Neural cell (in vitro differentiated cells): ENCODE data around the gene ADAMTS6. TPM values are rescaled to one million over a fixed set of nuclear protein-coding genes. Genes with fewer than 3 reads are reported as not detected.

Experiments
- H2AFZ ChIP-seq: fragments of 200-600, 300-800 bp; sonication (generic), shearing (Covaris generic); 2 replicates; pipeline ENCODE4 v1.6.0; 2014; ENCODE audit warnings: low read depth, mild to moderate bottlenecking, antibody characterized with exemption, low read length, moderate library complexity
- H3F3A ChIP-seq: fragments of 200-600 bp; shearing (Covaris generic); 2 replicates; pipeline ENCODE4 v1.6.1; 2016; ENCODE audit warnings: mild to moderate bottlenecking, moderate library complexity, mixed read lengths, antibody characterized with exemption, low read length; ENCODE audit not compliant: insufficient read depth, poor library complexity, severe bottlenecking
- H3K27ac ChIP-seq: fragments of 200-600, 300-800 bp; sonication (generic), shearing (Covaris generic); 2 replicates; pipeline ENCODE4 v1.5.1; 2014; ENCODE audit warnings: mild to moderate bottlenecking, low read length, moderate library complexity
- H3K27me3 ChIP-seq: fragments of 300-800, 200-600 bp; sonication (generic), shearing (Covaris generic); 2 replicates; pipeline ENCODE4 v1.6.0; 2014; ENCODE audit warnings: mild to moderate bottlenecking, low read depth, low read length, moderate library complexity; ENCODE audit not compliant: insufficient read depth
- H3K36me3 ChIP-seq: fragments of 300-800, 200-600 bp; sonication (generic), shearing (Covaris generic); 2 replicates; pipeline ENCODE4 v1.5.1; 2014; ENCODE audit warnings: mild to moderate bottlenecking, antibody characterized with exemption, low read length, moderate library complexity; ENCODE audit not compliant: insufficient read depth
- H3K4me2 ChIP-seq: fragments of 300-800, 200-600 bp; sonication (generic), shearing (Covaris generic); 2 replicates; pipeline ENCODE4 v1.6.0; 2014; ENCODE audit warnings: mild to moderate bottlenecking, low read length
- H3K4me3 ChIP-seq: fragments of 300-800, 200-600 bp; sonication (generic), shearing (Covaris generic); 2 replicates; pipeline ENCODE4 v1.5.1; 2014; ENCODE audit warnings: mild to moderate bottlenecking, low read length, moderate library complexity
- H3K79me2 ChIP-seq: fragments of 200-600 bp; shearing (Covaris generic); replicated peaks from 2 replicates; pipeline ENCODE4 v1.6.0; 2014; ENCODE audit warnings: mild to moderate bottlenecking, low read length, moderate library complexity; ENCODE audit not compliant: insufficient read depth
- H3K9ac ChIP-seq: fragments of 300-800, 200-600 bp; sonication (generic), shearing (Covaris generic); 2 replicates; pipeline ENCODE4 v1.6.1; 2016; ENCODE audit warnings: mild to moderate bottlenecking, low read length, mixed read lengths
- H3K9me2 ChIP-seq: fragments of 200-600 bp; shearing (Covaris generic); 2 replicates; pipeline ENCODE4 v1.6.1; 2016; ENCODE audit warnings: mild to moderate bottlenecking, low read length, mixed read lengths; ENCODE audit not compliant: insufficient read depth
- H3K9me3 ChIP-seq: fragments of 200-600, 300-800 bp; sonication (generic), shearing (Covaris generic); 2 replicates; pipeline ENCODE4 v1.6.1; 2016; ENCODE audit warnings: mild to moderate bottlenecking, mixed run types, low read length, moderate library complexity, mixed read lengths
- H4K20me1 ChIP-seq: fragments of 200-600 bp; shearing (Covaris generic); 2 replicates; pipeline ENCODE4 v1.6.1; 2016; ENCODE audit warnings: mild to moderate bottlenecking, mixed run types; ENCODE audit not compliant: insufficient read depth
- CTCF ChIP-seq: fragments of 450-650 bp; IDR thresholded peaks from 2 replicates; pipeline ENCODE4 v1.5.1; 2014; ENCODE audit warnings: antibody characterized with exemption, mild to moderate bottlenecking, moderate library complexity; ENCODE audit not compliant: poor library complexity, severe bottlenecking
- EP300 ChIP-seq: fragments of 450-650 bp; conservative IDR thresholded peaks from 2 replicates; pipeline ENCODE4 v1.6.1; 2014; ENCODE audit warnings: antibody characterized with exemption, mild to moderate bottlenecking, moderate library complexity; ENCODE audit not compliant: poor library complexity, severe bottlenecking
- EZH2 ChIP-seq: fragments of 200-600, 300-800 bp; shearing (Covaris generic), sonication (generic); IDR thresholded peaks from 2 replicates; pipeline ENCODE4 v1.6.1; 2014; ENCODE audit warnings: antibody characterized with exemption, low read length, borderline replicate concordance, mild to moderate bottlenecking; ENCODE audit not compliant: insufficient read depth, poor library complexity, severe bottlenecking
- MXI1 ChIP-seq: fragments of 450-650 bp; conservative IDR thresholded peaks from 2 replicates; pipeline ENCODE4 v1.6.1; 2014; ENCODE audit warnings: antibody characterized with exemption, mild to moderate bottlenecking; ENCODE audit not compliant: poor library complexity, severe bottlenecking
- POLR2AphosphoS5 ChIP-seq: IDR thresholded peaks from 2 replicates; pipeline ENCODE4 v1.6.1; 2012
- RAD21 ChIP-seq: fragments of 450-650 bp; conservative IDR thresholded peaks from 2 replicates; pipeline ENCODE4 v1.6.1; 2014; ENCODE audit warnings: antibody characterized with exemption, mild to moderate bottlenecking, moderate library complexity
- REST ChIP-seq: IDR thresholded peaks from 2 replicates; pipeline ENCODE4 v1.6.1; 2012; ENCODE audit warnings: borderline replicate concordance
- SMC3 ChIP-seq: fragments of 450-650 bp; conservative IDR thresholded peaks from 2 replicates; pipeline ENCODE4 v1.6.1; 2014; ENCODE audit warnings: antibody characterized with exemption, mild to moderate bottlenecking, moderate library complexity; ENCODE audit not compliant: poor library complexity
- TAF1 ChIP-seq: IDR thresholded peaks from 2 replicates; pipeline ENCODE4 v1.6.1; 2012; ENCODE audit warnings: low read depth
- polyA plus RNA-seq: library from polyadenylated mRNA; depleted of rRNA; stranded (reverse); fragments of >200 nt; gene quantifications from 2 replicates; pipeline ENCODE4 v1.2.3, GENCODE V29; 2014

ADAMTS6 gene
- polyA plus RNA-seq, 1 donor from 2014 or later, result 0.58 TPM

GRCh38 chr5:65296067-65296466 lies 185.7 kb downstream of the ADAMTS6 start:
- H2AFZ ChIP-seq, result no peak overlapping the region
- H3K4me3 ChIP-seq, result no peak overlapping the region
- no peaks in the 10 kb centered on the region for H3K9me3 ChIP-seq
- no peak overlapping the region for H3K9ac ChIP-seq
- H3K36me3 ChIP-seq, result no peaks in the 10 kb centered on the region
- TF ChIP-seq SMC3 (no peak), TAF1 (no peak), EP300 (no peak), POLR2AphosphoS5 (no peak), RAD21 (no peak), CTCF (no peak), MXI1 (no peak), REST (no peak)
- H3K4me2 ChIP-seq, result no peak overlapping the region
- H3K27me3 ChIP-seq, result no peaks in the 10 kb centered on the region
- no peak overlapping the region for H3K27ac ChIP-seq
- H3F3A ChIP-seq, result no peaks in the 10 kb centered on the region
- no peaks in the 10 kb centered on the region for H3K79me2 ChIP-seq
- H4K20me1 ChIP-seq, result no peaks in the 10 kb centered on the region
- no peaks in the 10 kb centered on the region for H3K9me2 ChIP-seq

GRCh38 chr5:65292196-65292595 lies 189.5 kb downstream of the ADAMTS6 start:
- Histone ChIP-seq H3K27ac (no peak overlapping the region), H3K79me2 (no peaks in the 10 kb centered on the region), H4K20me1 (no peaks in the 10 kb centered on the region), H3K9me2 (no peaks in the 10 kb centered on the region), H3F3A (no peaks in the 10 kb centered on the region), H3K36me3 (no peaks in the 10 kb centered on the region), H2AFZ (no peak overlapping the region), H3K9ac (no peak overlapping the region), H3K9me3 (no peaks in the 10 kb centered on the region), H3K4me2 (no peak overlapping the region), H3K27me3 (no peaks in the 10 kb centered on the region), H3K4me3 (no peak overlapping the region)
- TF ChIP-seq REST, result no peak
- TF ChIP-seq TAF1, result no peak
- TF ChIP-seq RAD21, result no peak
- no peak for TF ChIP-seq MXI1
- TF ChIP-seq EP300, result no peak
- TF ChIP-seq SMC3, result no peak
- TF ChIP-seq CTCF, result no peak
- no peak for TF ChIP-seq EZH2
- no peak for TF ChIP-seq POLR2AphosphoS5
